H9 (cell line): ENCODE data around the gene COL8A1. TPM values are rescaled to one million over a fixed set of nuclear protein-coding genes. Genes with fewer than 3 reads are reported as not detected.

ENCODE experiments used
- DNase-seq: peaks from one replicate; pipeline ENCODE4 v3.0.0-alpha.2; 2017
- H2AFZ ChIP-seq: one replicate; pipeline ENCODE4 v1.6.1; 2013; ENCODE audit warnings: mild to moderate bottlenecking, low read length, control low read depth, moderate library complexity
- H2AK5ac ChIP-seq: 2 replicates; pipeline ENCODE4 v1.6.1; 2013; ENCODE audit warnings: low read length, control low read depth, mixed read lengths; ENCODE audit not compliant: insufficient read length
- H2BK120ac ChIP-seq: one replicate; pipeline ENCODE4 v1.6.1; 2013; ENCODE audit warnings: low read depth, mild to moderate bottlenecking, low read length, control low read depth, inconsistent platforms; ENCODE audit not compliant: poor library complexity, severe bottlenecking
- H2BK12ac ChIP-seq: 2 replicates; pipeline ENCODE4 v1.6.1; 2013; ENCODE audit warnings: low read length, control low read depth, mixed read lengths, low read depth; ENCODE audit not compliant: insufficient read length
- H2BK15ac ChIP-seq: 2 replicates; pipeline ENCODE4 v1.6.1; 2013; ENCODE audit warnings: low read depth, low read length, control low read depth
- H2BK20ac ChIP-seq: one replicate; pipeline ENCODE4 v1.6.1; 2013; ENCODE audit warnings: low read depth, mild to moderate bottlenecking, low read length, control low read depth, inconsistent platforms; ENCODE audit not compliant: poor library complexity, severe bottlenecking
- H2BK5ac ChIP-seq: 2 replicates; pipeline ENCODE4 v1.6.1; 2013; ENCODE audit warnings: low read length, control low read depth, mixed read lengths; ENCODE audit not compliant: insufficient read length
- H3K14ac ChIP-seq: 2 replicates; pipeline ENCODE4 v1.6.1; 2013; ENCODE audit warnings: low read length, control low read depth; ENCODE audit not compliant: insufficient read depth
- H3K18ac ChIP-seq: 2 replicates; pipeline ENCODE4 v1.6.1; 2013; ENCODE audit warnings: low read depth, mild to moderate bottlenecking, mixed read lengths, low read length, control low read depth; ENCODE audit not compliant: insufficient read length
- H3K23ac ChIP-seq: 2 replicates; pipeline ENCODE4 v1.6.1; 2013; ENCODE audit warnings: low read length, control low read depth, mixed read lengths, low read depth; ENCODE audit not compliant: insufficient read length
- H3K23me2 ChIP-seq: 2 replicates; pipeline ENCODE4 v1.6.1; 2013; ENCODE audit warnings: low read depth, mild to moderate bottlenecking, mixed read lengths, low read length, control low read depth; ENCODE audit not compliant: insufficient read length, poor library complexity, severe bottlenecking
- H3K27ac ChIP-seq: 2 replicates; pipeline ENCODE4 v1.5.1; 2013; ENCODE audit warnings: low read length, control low read depth, mixed read lengths, low read depth; ENCODE audit not compliant: insufficient read length
- H3K27me3 ChIP-seq: 2 replicates; pipeline ENCODE4 v1.6.1; 2013; ENCODE audit warnings: low read length, control low read depth, inconsistent platforms; ENCODE audit not compliant: insufficient read depth
- H3K4ac ChIP-seq: 2 replicates; pipeline ENCODE4 v1.6.1; 2013; ENCODE audit warnings: low read depth, mild to moderate bottlenecking, control low read depth, inconsistent platforms, low read length, moderate library complexity
- H3K4me1 ChIP-seq: 2 replicates; pipeline ENCODE4 v1.6.1; 2013; ENCODE audit warnings: low read length, control low read depth, inconsistent platforms; ENCODE audit not compliant: insufficient read depth
- H3K4me2 ChIP-seq: 2 replicates; pipeline ENCODE4 v1.6.1; 2013; ENCODE audit warnings: low read length, control low read depth, mixed read lengths; ENCODE audit not compliant: insufficient read length, insufficient read depth
- H3K56ac ChIP-seq: 2 replicates; pipeline ENCODE4 v1.6.1; 2013; ENCODE audit warnings: low read depth, mild to moderate bottlenecking, mixed read lengths, low read length, control low read depth; ENCODE audit not compliant: insufficient read length
- H3K79me1 ChIP-seq: 2 replicates; pipeline ENCODE4 v1.6.1; 2013; ENCODE audit warnings: low read depth, mild to moderate bottlenecking, moderate library complexity, low read length, control low read depth, inconsistent platforms; ENCODE audit not compliant: insufficient read depth, poor library complexity, severe bottlenecking
- H3K79me2 ChIP-seq: 2 replicates; pipeline ENCODE4 v1.6.1; 2013; ENCODE audit warnings: low read length, control low read depth, inconsistent platforms; ENCODE audit not compliant: insufficient read depth
- H3K9ac ChIP-seq: 2 replicates; pipeline ENCODE4 v1.6.1; 2013; ENCODE audit warnings: low read length, control low read depth, mixed read lengths; ENCODE audit not compliant: insufficient read length; ENCODE audit errors: extremely low read depth
- H3K9me3 ChIP-seq: one replicate; pipeline ENCODE4 v1.6.1; 2013; ENCODE audit warnings: low read depth, low read length, inconsistent platforms; ENCODE audit not compliant: control insufficient read depth
- H3T11ph ChIP-seq: one replicate; pipeline ENCODE4 v1.6.1; 2013; ENCODE audit warnings: mild to moderate bottlenecking, low read length, control low read depth, inconsistent platforms
- H4K20me1 ChIP-seq: one replicate; pipeline ENCODE4 v1.6.1; 2013; ENCODE audit not compliant: control insufficient read depth, insufficient read length, insufficient read depth
- H4K5ac ChIP-seq: 2 replicates; pipeline ENCODE4 v1.6.1; 2013; ENCODE audit warnings: low read depth, mild to moderate bottlenecking, mixed read lengths, low read length, control low read depth; ENCODE audit not compliant: insufficient read length
- H4K8ac ChIP-seq: replicated peaks from 2 replicates; pipeline ENCODE4 v1.6.1; 2013; ENCODE audit warnings: low read length, control low read depth, mixed read lengths, low read depth; ENCODE audit not compliant: insufficient read length
- H4K91ac ChIP-seq: 2 replicates; pipeline ENCODE4 v1.6.1; 2013; ENCODE audit warnings: low read depth, mild to moderate bottlenecking, moderate library complexity, mixed read lengths, low read length, control low read depth; ENCODE audit not compliant: insufficient read length
- H3K27ac Mint-ChIP-seq, 3 experiments: 2 replicates in 2 of 3; 3 replicates in 1 of 3; pipeline ENCODE4 v1.8.0; 2020 to 2021; ENCODE audit warnings: mixed read lengths in 3 of 3, mild to moderate bottlenecking in 1 of 3, moderate library complexity in 1 of 3
- H3K27me3 Mint-ChIP-seq: 2 replicates; pipeline ENCODE4 v1.8.0; 2021; ENCODE audit warnings: low read depth, mild to moderate bottlenecking, moderate library complexity, mixed read lengths
- H3K36me3 Mint-ChIP-seq, 3 experiments: 2 replicates in 2 of 3; 3 replicates in 1 of 3; pipeline ENCODE4 v1.8.0; 2020 to 2021; ENCODE audit warnings: low read depth in 3 of 3, mixed read lengths in 3 of 3; ENCODE audit not compliant: insufficient read depth in 1 of 3
- H3K4me1 Mint-ChIP-seq, 2 experiments: 2 replicates each; pipeline ENCODE4 v1.8.0; 2020; ENCODE audit warnings: mixed read lengths in 2 of 2
- H3K4me3 Mint-ChIP-seq, 2 experiments: 2 replicates in 1 of 2; 3 replicates in 1 of 2; pipeline ENCODE4 v1.8.0; 2020 to 2021; ENCODE audit warnings: mild to moderate bottlenecking in 2 of 2, mixed read lengths in 2 of 2, moderate library complexity in 1 of 2
- H3K9me3 Mint-ChIP-seq, 2 experiments: 2 replicates in 1 of 2; 3 replicates in 1 of 2; pipeline ENCODE4 v1.8.0; 2020; ENCODE audit warnings: mild to moderate bottlenecking in 2 of 2, mixed read lengths in 2 of 2, moderate library complexity in 1 of 2
- WGBS: extraction: QIAGEN DNeasy Blood & Tissue Kit; methylation state at CpG from one replicate; pipeline ENCODE4 v1.1.7; 2013; ENCODE audit warnings: missing lambda C conversion rate, low lambda C conversion rate, mixed read lengths; ENCODE audit not compliant: insufficient read length; ENCODE audit errors: extremely low coverage; 5-methylcytosine and 5-hydroxymethylcytosine counted together
- total RNA-seq: library from RNA; stranded (reverse); gene quantifications from 2 replicates; pipeline ENCODE4 v1.2.1, GENCODE V29; 2021
- TF ChIP-seq, protein P1 (sequence below): fragments of 200-600 bp; sonication (generic); conservative IDR thresholded peaks from 3 replicates; pipeline ENCODE4 v1.8.0; 2021; ENCODE audit warnings: antibody characterized with exemption, mild to moderate bottlenecking

COL8A1 gene
- total RNA-seq, 1 experiment from 2014 or later, result 0.17 TPM

GRCh38 chr3:99639579-99639978 lies 1.2 kb downstream of the COL8A1 start:
- Histone ChIP-seq H3K14ac (no peak overlapping the region), H3K9ac (no peak overlapping the region), H3K23me2 (peaks cover 19% of the 10 kb centered on the region), H2BK120ac (no peak overlapping the region), H3K79me2 (no peaks in the 10 kb centered on the region), H3K4me1 (no peaks in the 10 kb centered on the region), H2BK15ac (no peak overlapping the region), H3K27me3 (peaks cover 5% of the 10 kb centered on the region; the same call in 1 of the 2 replicates), H3K79me1 (no peaks in the 10 kb centered on the region), H3K9me3 (no peaks in the 10 kb centered on the region), H2BK12ac (no peak overlapping the region), H4K8ac (no peak overlapping the region), H3K4ac (no peak overlapping the region), H3K4me2 (no peak overlapping the region), H3T11ph (no peak overlapping the region), H2BK20ac (no peak overlapping the region), H4K91ac (no peak overlapping the region), H3K56ac (no peak overlapping the region), H2BK5ac (no peak overlapping the region), H3K27ac (no peak overlapping the region), H4K20me1 (no peaks in the 10 kb centered on the region), H4K5ac (no peak overlapping the region), H2AK5ac (no peak overlapping the region), H3K23ac (no peak overlapping the region), H3K18ac (no peak overlapping the region), H2AFZ (no peak overlapping the region)
- peaks cover 42 to 49% of the 10 kb centered on the region in 2 experiments for H3K4me1 Mint-ChIP-seq
- no peak overlapping the region for H3K4me3 Mint-ChIP-seq
- H3K36me3 Mint-ChIP-seq, result no peaks in the 10 kb centered on the region
- no CpG with 5 or more reads among the region's 1 CpG for WGBS
- TF ChIP-seq, protein P1, sequence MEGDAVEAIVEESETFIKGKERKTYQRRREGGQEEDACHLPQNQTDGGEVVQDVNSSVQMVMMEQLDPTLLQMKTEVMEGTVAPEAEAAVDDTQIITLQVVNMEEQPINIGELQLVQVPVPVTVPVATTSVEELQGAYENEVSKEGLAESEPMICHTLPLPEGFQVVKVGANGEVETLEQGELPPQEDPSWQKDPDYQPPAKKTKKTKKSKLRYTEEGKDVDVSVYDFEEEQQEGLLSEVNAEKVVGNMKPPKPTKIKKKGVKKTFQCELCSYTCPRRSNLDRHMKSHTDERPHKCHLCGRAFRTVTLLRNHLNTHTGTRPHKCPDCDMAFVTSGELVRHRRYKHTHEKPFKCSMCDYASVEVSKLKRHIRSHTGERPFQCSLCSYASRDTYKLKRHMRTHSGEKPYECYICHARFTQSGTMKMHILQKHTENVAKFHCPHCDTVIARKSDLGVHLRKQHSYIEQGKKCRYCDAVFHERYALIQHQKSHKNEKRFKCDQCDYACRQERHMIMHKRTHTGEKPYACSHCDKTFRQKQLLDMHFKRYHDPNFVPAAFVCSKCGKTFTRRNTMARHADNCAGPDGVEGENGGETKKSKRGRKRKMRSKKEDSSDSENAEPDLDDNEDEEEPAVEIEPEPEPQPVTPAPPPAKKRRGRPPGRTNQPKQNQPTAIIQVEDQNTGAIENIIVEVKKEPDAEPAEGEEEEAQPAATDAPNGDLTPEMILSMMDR, result no peak
- H3K27me3 Mint-ChIP-seq, result peaks cover 50% of the 10 kb centered on the region
- H3K9me3 Mint-ChIP-seq, result no peaks in the 10 kb centered on the region; a peak in 1 of 5 replicates
- no peak for DNase-seq
- H3K27ac Mint-ChIP-seq, result no peak overlapping the region
